ENCODE data around the gene PTPN14. TPM values are rescaled to one million over a fixed set of nuclear protein-coding genes. Genes with fewer than 3 reads are reported as not detected.
"Not testable (repeated sequence)": the region's sequence is repeated elsewhere in the genome, so short reads cannot be mapped to it uniquely, and the experiment has no call there.

Gene PTPN14
- polyA plus RNA-seq, 6 donors from 2014 or later, result 0.04 to 0.05 (median 0.04) TPM; not detected in 3

DNA sequence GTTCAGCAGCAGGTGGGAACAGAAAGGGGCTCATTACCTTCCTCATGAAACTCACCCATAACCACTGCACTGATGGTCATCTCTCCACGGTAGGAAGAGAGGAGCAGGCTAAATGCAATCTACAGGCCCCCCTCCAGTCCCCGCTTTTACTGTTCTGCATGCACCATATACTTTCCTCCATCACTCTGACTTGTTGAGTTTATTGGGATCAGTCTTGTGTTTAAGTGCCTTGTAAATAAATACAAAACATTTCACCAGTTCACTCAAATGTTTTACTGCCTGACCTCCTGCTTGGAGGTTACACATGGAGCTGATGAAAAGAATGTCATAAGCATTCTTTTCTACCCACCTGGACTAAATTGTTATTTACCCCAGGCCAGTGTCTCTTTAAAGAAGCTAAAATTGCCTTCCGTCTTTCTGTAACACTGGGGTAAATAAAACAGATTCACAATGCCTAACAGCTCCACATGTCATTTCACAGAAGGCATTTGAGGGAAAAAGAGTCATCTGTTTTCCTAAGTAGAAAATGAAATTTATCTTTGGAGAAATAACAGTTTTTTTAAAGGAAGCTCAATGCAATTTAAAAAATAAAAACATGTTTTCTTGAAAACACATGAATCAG, 30.7 kb downstream of the PTPN14 start:
- DNase-seq (no peak), ATAC-seq (ENCODE audit: low read depth in 2 of 2) (no peak)
- Mint-ChIP-seq H3K4me1 (peaks cover 0 to 6% (median 0%) of the 10 kb centered on the region in 3 donors), H3K27ac (no peak overlapping the region), H3K9me3 (no peaks in the 10 kb centered on the region), H3K27me3 (peaks cover 6 to 8% (median 8%) of the 10 kb centered on the region in 3 donors), H3K4me3 (no peak overlapping the region), H3K36me3 (no peaks in the 10 kb centered on the region)

DNA sequence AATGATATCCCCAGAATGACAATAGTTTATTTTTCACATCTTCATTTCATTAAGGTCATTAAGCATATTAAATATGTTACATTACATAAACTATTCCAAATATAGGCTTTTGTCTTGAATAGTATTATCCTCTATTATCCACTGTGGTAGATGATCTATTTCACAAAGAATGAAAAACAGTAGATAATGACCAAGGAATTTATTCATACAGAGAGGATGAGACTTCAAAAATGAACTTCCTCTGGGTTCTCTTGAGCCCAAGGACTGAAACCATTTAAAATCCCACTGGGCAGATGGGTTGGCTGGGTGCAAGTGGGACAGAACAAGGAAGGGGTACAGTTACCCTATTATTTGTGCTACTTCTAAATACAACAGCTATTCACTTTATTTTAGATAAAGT, 33.0 kb downstream of the PTPN14 start:
- ATAC-seq (ENCODE audit: low read depth in 2 of 2) (no peak), DNase-seq (no peak)
- H3K27me3 Mint-ChIP-seq, result peaks cover 13 to 17% (median 16%) of the 10 kb centered on the region in 3 donors
- H3K4me3 Mint-ChIP-seq, result no peak overlapping the region
- H3K4me1 Mint-ChIP-seq, result no peaks in the 10 kb centered on the region
- H3K27ac Mint-ChIP-seq, result no peak overlapping the region
- no peaks in the 10 kb centered on the region for H3K9me3 Mint-ChIP-seq
- H3K36me3 Mint-ChIP-seq, result no peaks in the 10 kb centered on the region

GRCh38 chr1:214516434-214517326, 34.7 kb downstream of the PTPN14 start:
- DNase-seq (no peak), ATAC-seq (ENCODE audit: low read depth in 2 of 2) (no peak)
- Mint-ChIP-seq H3K27me3 (peaks cover 14 to 22% (median 16%) of the 10 kb centered on the region in 3 donors), H3K36me3 (no peaks in the 10 kb centered on the region), H3K4me1 (no peaks in the 10 kb centered on the region), H3K9me3 (no peaks in the 10 kb centered on the region), H3K4me3 (no peak overlapping the region), H3K27ac (no peak overlapping the region)

DNA sequence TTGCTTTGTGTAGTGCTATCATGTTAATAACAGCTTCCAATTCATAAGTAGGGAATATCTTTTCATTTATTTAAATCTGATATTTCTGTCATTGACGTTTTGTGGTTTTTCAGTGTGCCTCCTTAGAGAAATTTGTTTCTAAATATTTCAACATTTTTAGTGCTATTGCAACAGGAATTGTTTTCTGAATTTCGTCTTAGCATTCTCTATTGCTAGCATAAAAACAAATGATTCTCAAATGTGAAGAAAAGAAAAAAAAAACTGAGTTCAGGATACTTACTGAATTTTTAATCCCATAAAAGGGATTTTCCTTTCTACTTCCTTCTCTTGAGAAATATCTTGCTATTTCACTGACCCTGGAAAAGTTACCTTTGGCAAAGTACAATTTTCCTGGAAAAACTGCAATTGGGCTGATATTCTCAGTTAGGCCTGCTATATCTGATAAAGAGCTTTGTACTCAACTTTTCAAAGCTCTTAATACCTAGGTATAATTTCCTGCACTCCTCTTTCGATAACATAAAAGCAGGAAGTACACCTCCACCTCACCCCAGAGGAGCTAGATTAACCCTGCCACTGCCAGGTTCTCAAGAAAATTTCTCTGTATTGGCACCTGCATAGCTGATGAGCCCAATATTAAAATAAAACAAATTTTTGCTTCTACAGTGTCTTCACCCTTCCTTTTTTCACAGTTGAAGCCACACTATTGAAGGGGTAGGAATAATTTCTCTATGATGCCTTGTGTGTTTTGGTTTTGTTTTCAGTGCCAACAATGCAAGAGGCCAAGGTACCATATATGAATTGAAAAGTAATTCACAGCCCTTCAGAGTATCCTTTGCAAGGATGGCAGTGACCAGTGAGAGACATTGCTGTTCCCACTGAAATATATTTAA, 35.6 kb downstream of the PTPN14 start:
- H3K4me1 Mint-ChIP-seq, result no peaks in the 10 kb centered on the region
- no peaks in the 10 kb centered on the region for H3K9me3 Mint-ChIP-seq
- H3K27me3 Mint-ChIP-seq, result peaks cover 14 to 22% (median 16%) of the 10 kb centered on the region in 3 donors
- no peak overlapping the region for H3K27ac Mint-ChIP-seq
- DNase-seq (no peak), ATAC-seq (ENCODE audit: low read depth in 2 of 2) (no peak)
- no peaks in the 10 kb centered on the region for H3K36me3 Mint-ChIP-seq
- H3K4me3 Mint-ChIP-seq, result no peak overlapping the region

DNA sequence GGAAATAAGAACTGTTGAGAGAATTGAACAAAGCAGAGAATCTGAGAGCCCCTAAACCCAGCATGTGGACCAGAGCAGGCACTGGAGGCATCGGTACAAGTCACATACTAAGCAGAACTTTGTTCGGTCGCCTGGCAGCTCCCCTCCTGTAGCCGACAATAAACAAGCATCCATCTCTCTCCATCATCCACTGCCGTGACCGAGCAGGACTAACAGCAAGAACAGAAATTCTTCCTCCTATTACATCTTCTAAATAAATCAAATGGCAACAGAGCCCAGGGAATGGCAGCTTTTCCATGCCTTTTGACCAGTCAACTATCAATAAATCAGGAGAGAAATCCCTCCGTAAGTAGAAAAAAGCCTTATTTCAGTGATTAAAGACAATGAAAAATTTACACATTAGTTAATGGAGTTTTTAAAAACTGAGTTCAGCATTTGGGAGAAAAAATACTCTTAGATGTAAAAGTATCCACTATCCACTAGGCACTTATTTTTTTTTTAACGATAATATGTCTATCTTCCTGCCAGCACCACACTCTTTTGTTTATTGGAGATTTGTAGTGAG, 36.5 kb downstream of the PTPN14 start:
- no peak overlapping the region for H3K4me3 Mint-ChIP-seq
- no peak for DNase-seq
- peaks cover 14 to 22% (median 16%) of the 10 kb centered on the region in 3 donors for H3K27me3 Mint-ChIP-seq
- no peak for ATAC-seq (ENCODE audit: low read depth in 2 of 2)
- no peaks in the 10 kb centered on the region for H3K4me1 Mint-ChIP-seq
- H3K9me3 Mint-ChIP-seq, result peaks cover 0 to 2% (median 0%) of the 10 kb centered on the region in 7 donors
- no peak overlapping the region for H3K27ac Mint-ChIP-seq
- H3K36me3 Mint-ChIP-seq, result peaks cover 0 to 4% of the 10 kb centered on the region in 2 donors

DNA sequence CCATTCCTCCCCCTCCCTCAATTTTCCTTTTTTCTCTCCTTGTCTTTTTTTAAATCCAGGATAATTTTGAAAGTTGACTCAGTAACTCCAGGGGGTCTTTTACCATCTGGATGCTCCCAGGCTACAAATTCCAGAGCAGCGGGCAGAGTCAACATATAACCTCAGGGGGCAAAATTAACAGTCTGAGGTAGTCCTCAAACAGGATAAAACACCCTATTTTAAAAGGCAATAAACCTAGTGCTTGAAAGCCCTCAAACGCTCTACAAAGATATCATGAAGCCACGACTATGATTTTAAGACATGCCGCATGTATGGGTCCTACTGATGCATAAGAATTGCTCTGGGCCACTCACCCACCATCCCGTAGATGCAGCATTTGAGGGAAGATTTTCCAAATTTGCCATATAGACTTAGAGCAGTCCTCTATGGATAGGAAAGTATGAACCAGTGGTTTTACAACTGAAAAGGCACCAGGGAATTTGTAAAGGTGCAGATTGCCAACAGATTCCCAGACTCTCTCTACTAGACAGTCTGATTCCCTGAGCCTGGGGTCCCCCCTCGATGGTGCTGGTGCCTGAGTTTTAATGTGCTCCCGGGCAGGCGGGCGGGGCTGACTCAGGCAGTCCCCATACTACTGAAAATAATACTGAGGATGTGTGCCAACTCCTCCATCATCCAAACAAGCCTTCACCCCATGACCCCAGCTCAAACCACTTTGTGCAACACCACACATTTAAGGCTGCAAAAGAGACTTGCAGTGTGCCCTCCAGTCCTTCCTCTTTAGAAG, 37.2 kb downstream of the PTPN14 start:
- H3K4me3 Mint-ChIP-seq, result no peak overlapping the region
- peaks cover 0 to 3% (median 0%) of the 10 kb centered on the region in 7 donors for H3K9me3 Mint-ChIP-seq
- H3K27me3 Mint-ChIP-seq, result peaks cover 14 to 22% (median 16%) of the 10 kb centered on the region in 3 donors
- no peak overlapping the region for H3K27ac Mint-ChIP-seq
- peaks cover 0 to 4% of the 10 kb centered on the region in 2 donors for H3K36me3 Mint-ChIP-seq
- DNase-seq, result no peak
- no peaks in the 10 kb centered on the region for H3K4me1 Mint-ChIP-seq
- ATAC-seq (ENCODE audit: low read depth in 2 of 2), result no peak

DNA sequence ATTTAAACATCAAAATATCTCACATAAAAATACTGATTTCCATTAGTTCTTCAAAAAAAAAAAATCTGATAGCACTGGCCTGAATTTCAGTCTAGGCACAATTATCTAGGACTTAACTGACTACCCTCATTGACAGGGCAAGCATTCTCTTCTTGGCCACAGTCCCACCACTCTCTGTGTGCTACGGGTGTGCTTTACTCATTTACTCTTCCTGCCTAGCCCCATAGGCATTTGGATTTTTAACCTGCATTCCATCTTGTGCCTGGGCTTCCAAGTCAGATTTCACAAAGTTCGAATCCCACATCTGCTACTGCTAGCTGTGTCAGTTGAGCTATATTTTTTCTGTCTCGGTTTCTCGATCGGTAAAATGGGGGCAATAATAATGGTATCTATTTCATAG, 38.0 kb downstream of the PTPN14 start:
- DNase-seq (no peak), ATAC-seq (ENCODE audit: low read depth in 2 of 2) (no peak)
- H3K27ac Mint-ChIP-seq, result no peak overlapping the region
- H3K4me3 Mint-ChIP-seq, result no peak overlapping the region
- H3K4me1 Mint-ChIP-seq, result no peaks in the 10 kb centered on the region
- peaks cover 0 to 3% (median 2%) of the 10 kb centered on the region in 7 donors for H3K9me3 Mint-ChIP-seq
- peaks cover 16 to 22% (median 18%) of the 10 kb centered on the region in 3 donors for H3K27me3 Mint-ChIP-seq
- peaks cover 0 to 4% of the 10 kb centered on the region in 2 donors for H3K36me3 Mint-ChIP-seq

DNA sequence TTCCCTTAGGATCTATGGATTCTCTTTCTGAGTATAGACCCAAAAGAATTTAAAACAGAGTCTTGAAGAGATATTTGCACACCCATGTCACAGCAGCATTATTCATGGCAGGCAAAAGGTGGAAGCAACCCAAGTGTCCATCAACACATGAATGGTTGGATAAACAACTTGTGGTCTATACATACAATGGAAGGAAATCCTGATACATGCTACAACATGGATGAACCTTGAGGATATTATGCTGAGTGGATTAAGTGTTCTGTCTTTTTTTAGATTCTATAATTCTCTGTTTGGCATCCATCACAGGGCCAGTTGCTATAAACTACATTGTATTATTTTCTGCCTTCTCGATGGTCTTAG, 39.8 kb downstream of the PTPN14 start:
- no peak for ATAC-seq (ENCODE audit: low read depth in 2 of 2)
- Mint-ChIP-seq H3K27me3 (peaks cover 10 to 22% (median 16%) of the 10 kb centered on the region in 3 donors), H3K4me3 (no peak overlapping the region), H3K4me1 (no peaks in the 10 kb centered on the region), H3K27ac (no peak overlapping the region), H3K9me3 (peaks cover 0 to 4% (median 3%) of the 10 kb centered on the region in 7 donors), H3K36me3 (peaks cover 0 to 4% of the 10 kb centered on the region in 2 donors)
- DNase-seq, result no peak

DNA sequence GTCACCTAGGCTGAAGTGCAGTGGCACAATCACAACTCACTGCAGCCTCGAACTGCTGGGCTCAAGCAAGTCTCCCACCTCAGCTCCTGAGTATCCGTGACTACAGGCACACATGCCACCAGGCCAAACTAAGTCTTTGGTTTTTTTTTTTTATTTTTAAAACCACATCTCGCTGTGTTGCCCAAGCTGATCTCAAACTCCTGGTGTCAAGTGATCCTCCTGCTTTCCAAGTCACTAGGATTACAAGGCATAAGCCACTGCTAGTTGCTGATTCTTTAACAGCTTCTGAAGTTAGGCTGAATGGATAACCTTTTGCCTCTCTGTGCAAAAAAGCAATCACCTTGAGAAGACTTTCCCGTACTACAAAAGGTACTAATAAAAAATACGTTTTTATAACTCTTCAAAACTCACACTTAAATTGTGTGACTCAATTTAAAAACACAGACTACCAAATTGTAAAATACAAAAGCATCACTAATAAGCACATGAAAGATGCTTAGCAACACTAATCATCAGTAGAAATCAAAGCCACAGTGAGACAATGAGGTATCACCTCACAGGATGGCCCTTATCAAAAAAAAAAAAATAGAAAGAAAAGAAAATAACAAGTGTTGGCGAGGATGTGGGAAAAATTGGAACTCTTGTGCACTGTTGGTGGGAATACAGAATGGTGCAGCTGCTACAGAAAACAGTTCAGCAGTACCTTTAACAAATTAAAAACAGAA, 40.3 kb downstream of the PTPN14 start:
- Mint-ChIP-seq H3K4me3 (no peak overlapping the region), H3K4me1 (no peaks in the 10 kb centered on the region), H3K9me3 (peaks cover 0 to 4% (median 3%) of the 10 kb centered on the region in 7 donors), H3K27me3 (peaks cover 8 to 22% (median 16%) of the 10 kb centered on the region in 3 donors), H3K27ac (no peak overlapping the region), H3K36me3 (peaks cover 0 to 4% of the 10 kb centered on the region in 2 donors)
- ATAC-seq (ENCODE audit: low read depth in 2 of 2) (no peak), DNase-seq (no peak)

- Mint-ChIP-seq H3K4me1 (no peaks in the 10 kb centered on the region), H3K9me3 (peaks cover 0 to 4% (median 3%) of the 10 kb centered on the region in 7 donors), H3K27me3 (peaks cover 9 to 22% (median 16%) of the 10 kb centered on the region in 3 donors), H3K4me3 (no peak overlapping the region), H3K27ac (no peak overlapping the region), H3K36me3 (peaks cover 0 to 4% of the 10 kb centered on the region in 2 donors)
- ATAC-seq (ENCODE audit: low read depth in 2 of 2) (no peak), DNase-seq (no peak)
Observed at GRCh38 chr1:214510477-214510876, 40.9 kb downstream of the PTPN14 start.

- H3K4me3 Mint-ChIP-seq; ATAC-seq (ENCODE audit: low read depth in 2 of 2); H3K36me3 Mint-ChIP-seq; H3K4me1 Mint-ChIP-seq; H3K9me3 Mint-ChIP-seq; DNase-seq; H3K27ac Mint-ChIP-seq: not testable (repeated sequence)
- H3K27me3 Mint-ChIP-seq, result peaks cover 11 to 17% (median 16%) of the 10 kb centered on the region in 3 donors
Observed at GRCh38 chr1:214509622-214510021, 41.8 kb downstream of the PTPN14 start.

DNA sequence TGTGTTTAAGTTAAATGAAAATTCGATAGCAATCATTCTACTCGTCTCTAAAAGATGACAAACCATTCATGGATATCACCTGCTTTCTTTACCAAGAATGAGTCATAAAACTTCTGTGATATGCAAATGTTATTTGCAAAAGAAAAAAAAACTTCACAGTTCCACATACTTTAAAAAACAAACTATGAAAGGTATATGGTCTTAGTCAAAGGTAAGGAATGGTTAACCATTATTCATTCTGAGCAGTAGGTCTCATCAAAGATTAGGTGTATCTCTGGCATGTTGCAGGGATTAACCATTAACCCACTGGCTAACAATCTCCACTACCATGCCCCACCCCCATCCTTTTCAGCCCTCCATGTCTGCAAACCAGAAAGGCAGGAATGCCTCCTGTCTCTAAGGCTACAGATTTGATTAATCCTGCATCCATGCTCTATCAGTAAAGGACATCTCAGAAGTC, 44.4 kb downstream of the PTPN14 start:
- H3K4me1 Mint-ChIP-seq, result no peaks in the 10 kb centered on the region
- no peak overlapping the region for H3K4me3 Mint-ChIP-seq
- peaks cover 0 to 4% (median 3%) of the 10 kb centered on the region in 7 donors for H3K9me3 Mint-ChIP-seq
- no peak for ATAC-seq (ENCODE audit: low read depth in 2 of 2)
- peaks cover 0 to 16% (median 9%) of the 10 kb centered on the region in 3 donors for H3K27me3 Mint-ChIP-seq
- peaks cover 0 to 4% of the 10 kb centered on the region in 2 donors for H3K36me3 Mint-ChIP-seq
- no peak for DNase-seq
- no peak overlapping the region for H3K27ac Mint-ChIP-seq

All from naive B cell (primary cell).